Right lobe of liver (tissue), 6 donors: Measurements from ENCODE around the gene EPB41L4A. TPM values are rescaled to one million over a fixed set of nuclear protein-coding genes. Genes with fewer than 3 reads are reported as not detected.
"Not testable (repeated sequence)": the region's sequence is repeated elsewhere in the genome, so short reads cannot be mapped to it uniquely, and the experiment has no call there.

Experiments
- ATAC-seq, 4 donors: fragments of 200-7000 bp; cut with Tn5 transposase; one replicate each; pipeline ENCODE4 v1.9.1; 2020; ENCODE audit warnings: mild to moderate bottlenecking in 4 of 4, moderate library complexity in 4 of 4
- DNase-seq, 3 donors: peaks; one replicate each; pipeline ENCODE4 v3.0.0-alpha.2; 2020
- H3K27ac ChIP-seq, 3 donors: fragments of 200-600 bp; one replicate each; pipeline ENCODE4 v1.8.0; 2022
- H3K27me3 ChIP-seq, 2 donors: fragments of 200-600 bp; one replicate each; pipeline ENCODE4 v1.8.0; 2022
- H3K36me3 ChIP-seq, 4 donors: fragments of 200-600 bp; sonication (generic) in 1 of 4; one replicate each; pipeline versions ENCODE4 v1.5.1 to v1.8.0; 2017 to 2022; ENCODE audit warnings: control low read depth in 1 of 4
- H3K4me1 ChIP-seq, 4 donors: fragments of 200-600 bp; sonication (generic) in 1 of 4; one replicate each; pipeline versions ENCODE4 v1.5.1 to v1.8.0; 2017 to 2022; ENCODE audit warnings: control low read depth in 1 of 4
- H3K4me3 ChIP-seq, 3 donors: fragments of 200-600 bp; one replicate each; pipeline ENCODE4 v1.8.0; 2022
- H3K9me3 ChIP-seq, 4 donors: fragments of 200-600 bp; sonication (generic) in 1 of 4; one replicate each; pipeline versions ENCODE4 v1.5.1 to v1.8.0; 2017 to 2022; ENCODE audit warnings: control low read depth in 1 of 4
- CTCF ChIP-seq, 4 donors: fragments of 200-600 bp in 3 of 4; fragments of 450-650 bp in 1 of 4; IDR thresholded peaks; one replicate each; pipeline versions ENCODE4 v1.5.1 to v1.8.0; 2016 to 2022; ENCODE audit warnings: antibody characterized with exemption in 4 of 4, mild to moderate bottlenecking in 2 of 4
- POLR2A ChIP-seq: fragments of 450-650 bp; IDR thresholded peaks from one replicate; pipeline ENCODE4 v1.6.1; 2017; ENCODE audit warnings: antibody characterized with exemption, mild to moderate bottlenecking
- WGBS: methylation state at CpG from one replicate; pipeline ENCODE4 v1.1.6; 2018; ENCODE audit warnings: low coverage, low lambda C conversion rate; ENCODE audit not compliant: insufficient coverage; ENCODE audit errors: missing lambda C conversion rate; 5-methylcytosine and 5-hydroxymethylcytosine counted together
- intact Hi-C, 2 donors: fragments of 100-400 bp; cut with DNase I; formaldehyde crosslinking; loops; one replicate each; pipeline versions ENCODE4 v1.11.2 to v1.14.1; 2022
- total RNA-seq, 6 experiments: library from RNA; depleted of rRNA in 2 of 6; stranded (reverse); fragments of >200 nt in 2 of 6; fragmentation: NEBNext Ultra II Directional in 3 of 6; extraction: Animal tissue kit (Norgen Biotek cat#: 25700) in 3 of 6; gene quantifications; one replicate each; pipeline versions ENCODE4 v1.1.0 to v1.2.4, GENCODE V29; 2016 to 2023
- donor health status: DM: no; HTN: yes; CAD: no.
- donor health status: DM: no; HTN: no; CAD: no.
- donor health status: DM: no; HTN: no; CAD: no.
- donor health status: DM: no; HTN: yes; CAD: no.
- donor health status: DM: no; HTN: yes; CAD: no.

EPB41L4A gene
- total RNA-seq, 6 experiments from 2014 or later, result 2.5 to 12.0 (median 4.2) TPM

GRCh38 chr5:112228667-112229066, 190.4 kb downstream of the EPB41L4A start:
- Histone ChIP-seq H3K9me3 (no peaks in the 10 kb centered on the region), H3K27ac (no peak overlapping the region), H3K4me3 (no peak overlapping the region), H3K27me3 (no peaks in the 10 kb centered on the region), H3K4me1 (no peaks in the 10 kb centered on the region), H3K36me3 (no peaks in the 10 kb centered on the region)
- TF ChIP-seq CTCF (IDR thresholded peaks at IDR 0.05), result no peak
- no peak for TF ChIP-seq POLR2A
- DNase-seq (peak; percentile 63 to 91 (median 83)), ATAC-seq (peak; percentile 80 to 100 (median 92))
- intact Hi-C loops, result no loop called here
- 0% methylated on average over 2 of the region's 2 CpGs for WGBS

GRCh38 chr5:112227911-112228631, 191.0 kb downstream of the EPB41L4A start:
- Histone ChIP-seq H3K27ac (no peak overlapping the region), H3K36me3 (no peaks in the 10 kb centered on the region), H3K27me3 (no peaks in the 10 kb centered on the region), H3K4me1 (peaks cover 0 to under 1% (median 0%) of the 10 kb centered on the region in 4 donors), H3K9me3 (no peaks in the 10 kb centered on the region), H3K4me3 (no peak overlapping the region)
- TF ChIP-seq POLR2A (no peak), CTCF (IDR thresholded peaks at IDR 0.05) (no peak)
- no peak for DNase-seq
- WGBS, result 67% methylated on average over 4 of the region's 4 CpGs
- intact Hi-C loops, result no loop called here
- ATAC-seq, result peak in 3 of 4 donors; percentile 11 to 31 (median 22)

- Histone ChIP-seq H3K4me3 (no peak overlapping the region), H3K27me3 (no peaks in the 10 kb centered on the region), H3K36me3 (no peaks in the 10 kb centered on the region), H3K9me3 (no peaks in the 10 kb centered on the region), H3K27ac (no peak overlapping the region), H3K4me1 (peaks cover 0 to 7% (median 2%) of the 10 kb centered on the region in 4 donors)
- 95% methylated on average over 3 of the region's 3 CpGs for WGBS
- intact Hi-C loops, result no loop called here
- ATAC-seq (no peak), DNase-seq (no peak)
- TF ChIP-seq CTCF (IDR thresholded peaks at IDR 0.05), result no peak
- no peak for TF ChIP-seq POLR2A
These were observed 192.9 kb downstream of the EPB41L4A start for GRCh38 chr5:112226215-112226614.

- H3K4me1 ChIP-seq, H3K4me3 ChIP-seq, H3K27me3 ChIP-seq, H3K36me3 ChIP-seq, H3K9me3 ChIP-seq, H3K27ac ChIP-seq, intact Hi-C loops: not testable (repeated sequence)
- peak; percentile 12 to 65 (median 40) for ATAC-seq
- WGBS, result 29% methylated on average over 7 of the region's 7 CpGs
- peak in 1 of 3 donors; percentile 46 for DNase-seq
These were observed 196.1 kb downstream of the EPB41L4A start for GRCh38 chr5:112222997-112223396.

GRCh38 chr5:112221128-112221527, 197.9 kb downstream of the EPB41L4A start:
- TF ChIP-seq POLR2A (no peak), CTCF (IDR thresholded peaks at IDR 0.05) (no peak)
- Histone ChIP-seq H3K36me3 (no peaks in the 10 kb centered on the region), H3K4me1 (peaks cover 0 to 7% (median 2%) of the 10 kb centered on the region in 4 donors), H3K9me3 (no peaks in the 10 kb centered on the region), H3K4me3 (no peak overlapping the region), H3K27ac (no peak overlapping the region), H3K27me3 (no peaks in the 10 kb centered on the region)
- DNase-seq (no peak), ATAC-seq (peak; percentile 46 to 73 (median 60))
- 40% methylated on average over 1 of the region's 2 CpGs for WGBS
- intact Hi-C loops, result no loop called here
